ENCODE data around the gene GPR62. TPM values are rescaled to one million over a fixed set of nuclear protein-coding genes. Genes with fewer than 3 reads are reported as not detected.

The GPR62 gene
- total and polyA plus RNA-seq, 5 donors, result 0.19 to 1.5 (median 0.46) TPM

DNA sequence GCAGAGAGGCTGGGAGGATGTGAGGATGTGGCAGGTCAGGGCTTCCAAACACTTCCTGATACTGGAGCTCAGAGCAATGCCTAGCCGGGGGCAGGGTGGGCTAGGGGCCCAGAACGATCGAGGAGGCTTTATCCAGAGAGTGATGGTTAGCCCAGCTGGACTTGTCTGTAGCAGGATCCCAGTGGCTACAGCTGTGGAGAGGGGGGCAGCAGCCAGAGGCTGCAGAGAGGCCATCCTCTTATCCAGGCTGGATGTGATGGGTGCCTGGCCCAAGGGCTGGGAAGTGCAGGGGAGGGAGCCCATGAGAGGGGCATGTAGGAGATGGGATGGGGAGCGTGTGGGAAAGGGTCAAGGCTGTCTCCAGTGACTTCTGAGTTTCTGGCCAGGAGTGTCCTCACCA, 8.4 kb upstream of the GPR62 start:
- DNase-seq (no peak), ATAC-seq (no peak)
- H3K9me3 ChIP-seq (ENCODE audit: control insufficient read depth, low read length), result no peaks in the 10 kb centered on the region
- no peak overlapping the region for H3K27ac ChIP-seq (ENCODE audit: low read length)
- no peaks in the 10 kb centered on the region for H3K27me3 ChIP-seq (ENCODE audit: control insufficient read depth, insufficient read depth)
- peaks cover 2% of the 10 kb centered on the region for H3K4me1 ChIP-seq (ENCODE audit: control insufficient read depth, insufficient read depth, low read length)
- H3K4me3 ChIP-seq (ENCODE audit: low read length), result no peak overlapping the region
- intact Hi-C loops (cut with DNase I), result no loop called here
- WGBS, result 74% methylated on average over 4 of the region's 4 CpGs

DNA sequence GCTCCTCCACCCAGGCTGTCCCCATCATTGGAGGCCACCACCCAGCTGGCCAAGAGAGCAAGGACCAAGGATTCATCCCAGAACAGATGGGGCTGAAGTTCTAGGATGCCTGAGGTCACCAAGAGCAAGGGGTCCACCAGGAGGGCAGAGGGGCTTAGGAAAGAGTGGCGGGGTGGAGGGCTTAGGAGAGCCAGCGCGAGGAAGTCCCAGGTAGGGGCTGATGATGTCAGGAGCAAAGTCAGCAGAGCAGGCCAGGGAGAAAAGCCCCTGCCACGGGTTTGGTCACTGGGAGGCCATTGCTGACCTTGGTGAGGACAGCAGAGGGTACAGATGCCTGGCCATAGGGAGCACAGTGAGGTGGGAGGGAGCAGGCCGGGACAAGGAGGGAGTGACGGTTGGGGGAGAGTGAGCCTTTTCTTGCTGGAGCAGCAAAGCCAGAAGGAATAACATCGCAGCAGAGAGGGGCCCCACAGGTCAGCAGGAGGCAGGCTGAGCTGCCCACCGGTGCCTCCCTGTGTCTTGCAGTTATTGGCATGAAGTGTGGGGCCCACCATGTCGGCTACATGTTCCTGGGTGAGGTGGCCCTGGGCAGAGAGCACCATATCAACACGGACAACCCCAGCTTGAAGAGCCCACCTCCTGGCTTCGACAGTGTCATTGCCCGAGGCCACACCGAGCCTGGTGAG, 7.8 kb upstream of the GPR62 start:
- intact Hi-C loops (cut with DNase I), result no loop called here
- Histone ChIP-seq H3K27me3 (ENCODE audit: control insufficient read depth, insufficient read depth) (no peaks in the 10 kb centered on the region), H3K9me3 (ENCODE audit: control insufficient read depth, low read length) (no peaks in the 10 kb centered on the region), H3K4me3 (ENCODE audit: low read length) (no peak overlapping the region), H3K4me1 (ENCODE audit: control insufficient read depth, insufficient read depth, low read length) (peaks cover 2% of the 10 kb centered on the region), H3K27ac (ENCODE audit: low read length) (no peak overlapping the region)
- no peak for ATAC-seq
- WGBS, result 80% methylated on average over 13 of the region's 13 CpGs
- DNase-seq, result peak in 1 of 3 donors; percentile 37

- WGBS, result 93% methylated on average over 10 of the region's 10 CpGs
- DNase-seq (peak in 1 of 3 donors; percentile 35), ATAC-seq (no peak)
- peaks cover 2% of the 10 kb centered on the region for H3K4me1 ChIP-seq (ENCODE audit: control insufficient read depth, insufficient read depth, low read length)
- no peak overlapping the region for H3K27ac ChIP-seq (ENCODE audit: low read length)
- intact Hi-C loops (cut with DNase I), result no loop called here
- H3K27me3 ChIP-seq (ENCODE audit: control insufficient read depth, insufficient read depth), result no peaks in the 10 kb centered on the region
- no peaks in the 10 kb centered on the region for H3K9me3 ChIP-seq (ENCODE audit: control insufficient read depth, low read length)
- H3K4me3 ChIP-seq (ENCODE audit: low read length), result no peak overlapping the region
These were observed 7.1 kb upstream of the GPR62 start for GRCh38 chr3:51948016-51948580.

GRCh38 chr3:51949121-51949520, 6.1 kb upstream of the GPR62 start:
- Histone ChIP-seq H3K4me3 (ENCODE audit: low read length) (no peak overlapping the region), H3K27me3 (ENCODE audit: control insufficient read depth, insufficient read depth) (no peaks in the 10 kb centered on the region), H3K9me3 (ENCODE audit: control insufficient read depth, low read length) (no peaks in the 10 kb centered on the region), H3K4me1 (ENCODE audit: control insufficient read depth, insufficient read depth, low read length) (no peaks in the 10 kb centered on the region), H3K27ac (ENCODE audit: low read length) (no peak overlapping the region)
- intact Hi-C loops (cut with DNase I), result no loop called here
- WGBS, result 94% methylated on average over 5 of the region's 5 CpGs
- no peak for ATAC-seq
- peak in 1 of 3 donors; percentile 18 for DNase-seq

- no peak for ATAC-seq
- Histone ChIP-seq H3K27me3 (ENCODE audit: control insufficient read depth, insufficient read depth) (no peaks in the 10 kb centered on the region), H3K4me3 (ENCODE audit: low read length) (no peak overlapping the region), H3K27ac (ENCODE audit: low read length) (no peak overlapping the region), H3K4me1 (ENCODE audit: control insufficient read depth, insufficient read depth, low read length) (peaks cover 2% of the 10 kb centered on the region), H3K9me3 (ENCODE audit: control insufficient read depth, low read length) (no peaks in the 10 kb centered on the region)
- WGBS, result 95% methylated on average over 2 of the region's 2 CpGs
- no peak for DNase-seq
- intact Hi-C loops (cut with DNase I), result no loop called here
These were observed 4.3 kb upstream of the GPR62 start for GRCh38 chr3:51950899-51951298.

GRCh38 chr3:51953445-51953844, 1.7 kb upstream of the GPR62 start:
- DNase-seq (no peak), ATAC-seq (no peak)
- intact Hi-C loops (cut with DNase I), result no loop called here
- H3K9me3 ChIP-seq (ENCODE audit: control insufficient read depth, low read length), result no peaks in the 10 kb centered on the region
- peaks cover 2% of the 10 kb centered on the region for H3K4me1 ChIP-seq (ENCODE audit: control insufficient read depth, insufficient read depth, low read length)
- WGBS, result 59% methylated on average over 3 of the region's 3 CpGs
- H3K4me3 ChIP-seq (ENCODE audit: low read length), result no peak overlapping the region
- no peak overlapping the region for H3K27ac ChIP-seq (ENCODE audit: low read length)
- H3K27me3 ChIP-seq (ENCODE audit: control insufficient read depth, insufficient read depth), result no peaks in the 10 kb centered on the region

GRCh38 chr3:51954105-51954504, 1.1 kb upstream of the GPR62 start:
- intact Hi-C loops (cut with DNase I), result no loop called here
- 67% methylated on average over 6 of the region's 6 CpGs for WGBS
- Histone ChIP-seq H3K4me1 (ENCODE audit: control insufficient read depth, insufficient read depth, low read length) (peaks cover 2% of the 10 kb centered on the region), H3K9me3 (ENCODE audit: control insufficient read depth, low read length) (no peaks in the 10 kb centered on the region), H3K4me3 (ENCODE audit: low read length) (no peak overlapping the region), H3K27ac (ENCODE audit: low read length) (no peak overlapping the region), H3K27me3 (ENCODE audit: control insufficient read depth, insufficient read depth) (no peaks in the 10 kb centered on the region)
- ATAC-seq, result no peak
- no peak for DNase-seq

GRCh38 chr3:51954713-51955112, 468 bp upstream of the GPR62 start:
- Histone ChIP-seq H3K9me3 (ENCODE audit: control insufficient read depth, low read length) (no peaks in the 10 kb centered on the region), H3K4me1 (ENCODE audit: control insufficient read depth, insufficient read depth, low read length) (peaks cover 2% of the 10 kb centered on the region), H3K27me3 (ENCODE audit: control insufficient read depth, insufficient read depth) (no peaks in the 10 kb centered on the region), H3K27ac (ENCODE audit: low read length) (no peak overlapping the region), H3K4me3 (ENCODE audit: low read length) (no peak overlapping the region)
- WGBS, result 84% methylated on average over 1 of the region's 1 CpG
- intact Hi-C loops (cut with DNase I), result no loop called here
- no peak for DNase-seq
- ATAC-seq, result no peak

GRCh38 chr3:51955893-51956770, 951 bp downstream of the GPR62 start:
- WGBS, result 3% methylated on average over 97 of the region's 97 CpGs
- H3K4me3 ChIP-seq (ENCODE audit: low read length), result peak overlapping the region; percentile 8
- peak overlapping the region; percentile 19 for H3K27ac ChIP-seq (ENCODE audit: low read length)
- H3K4me1 ChIP-seq (ENCODE audit: control insufficient read depth, insufficient read depth, low read length), result peaks cover 2% of the 10 kb centered on the region
- ATAC-seq (peak; percentile 78 to 83), DNase-seq (peak; percentile 70 to 90 (median 88))
- H3K9me3 ChIP-seq (ENCODE audit: control insufficient read depth, low read length), result no peaks in the 10 kb centered on the region
- H3K27me3 ChIP-seq (ENCODE audit: control insufficient read depth, insufficient read depth), result no peaks in the 10 kb centered on the region
- intact Hi-C loops (cut with DNase I), result no loop called here

DNA sequence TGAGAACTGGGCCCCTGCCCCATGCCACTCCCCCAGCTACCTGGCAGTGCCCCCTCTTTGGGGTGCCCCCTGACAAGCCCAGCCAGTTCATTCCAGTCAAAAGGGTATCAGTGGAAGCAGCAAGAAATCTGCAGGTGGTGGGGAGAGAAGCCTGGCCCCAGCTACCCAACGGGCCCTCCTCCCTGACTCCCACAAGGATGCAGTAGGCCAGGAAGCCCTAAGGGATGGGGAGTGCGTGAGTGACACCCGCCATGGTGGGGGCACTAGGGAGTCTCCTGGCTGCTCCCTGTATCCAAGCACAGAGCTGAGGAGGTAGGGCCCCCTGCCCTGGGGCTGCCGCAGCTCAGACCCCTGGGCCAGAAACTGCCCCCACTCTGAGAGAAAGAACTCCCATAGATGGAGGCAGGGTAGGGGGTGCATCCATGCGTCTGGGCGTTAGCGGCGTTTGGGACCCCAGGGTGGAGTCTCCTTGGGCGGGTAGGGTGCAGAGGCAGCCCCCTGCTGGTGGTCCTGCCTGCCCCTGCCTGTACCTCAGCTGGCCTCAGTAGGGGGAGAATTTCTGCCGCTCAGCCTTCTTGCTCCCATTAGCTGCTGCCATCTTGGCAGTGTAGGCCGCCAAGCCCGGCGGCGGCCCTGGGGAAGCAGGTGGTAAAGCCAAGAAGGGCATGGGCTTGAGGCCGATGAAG, 2.5 kb downstream of the GPR62 start:
- no peaks in the 10 kb centered on the region for H3K27me3 ChIP-seq (ENCODE audit: control insufficient read depth, insufficient read depth)
- intact Hi-C loops (cut with DNase I), result no loop called here
- H3K4me3 ChIP-seq (ENCODE audit: low read length), result no peak overlapping the region
- ATAC-seq (no peak), DNase-seq (peak in 2 of 3 donors; percentile 53 to 61)
- H3K9me3 ChIP-seq (ENCODE audit: control insufficient read depth, low read length), result no peaks in the 10 kb centered on the region
- peaks cover 9% of the 10 kb centered on the region for H3K4me1 ChIP-seq (ENCODE audit: control insufficient read depth, insufficient read depth, low read length)
- H3K27ac ChIP-seq (ENCODE audit: low read length), result no peak overlapping the region
- WGBS, result 92% methylated on average over 15 of the region's 15 CpGs
